ENCODE data around the gene CTIF. TPM values are rescaled to one million over a fixed set of nuclear protein-coding genes. Genes with fewer than 3 reads are reported as not detected.

CTIF gene
- total and polyA plus RNA-seq, 4 donors: 12.2 to 45.7 (median 32.6) TPM

DNA sequence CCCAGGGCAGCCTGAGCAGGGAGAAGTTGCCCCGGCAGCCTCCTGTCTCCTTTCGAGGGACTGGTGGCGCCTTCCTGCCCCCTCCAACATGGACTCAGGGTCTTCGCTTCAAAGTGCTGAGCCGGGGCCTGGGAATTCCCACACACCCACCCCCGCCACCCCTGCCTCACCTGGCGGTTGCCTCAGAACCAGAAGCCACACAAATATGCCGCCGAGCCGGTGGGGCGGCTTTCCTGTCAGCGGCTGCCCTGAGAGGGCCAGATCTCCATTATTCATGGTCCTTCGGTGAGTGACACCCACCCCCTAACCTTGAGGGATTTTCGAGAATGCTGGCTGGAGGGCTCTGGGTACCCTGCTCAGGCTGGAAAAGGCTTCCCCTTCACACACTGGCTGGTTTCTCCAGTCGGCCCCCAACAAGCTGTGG, 340.2 kb downstream of the CTIF start:
- Histone ChIP-seq H3K27me3 (ENCODE audit: control insufficient read depth in 3 of 3, insufficient read depth in 3 of 3, low read length in 2 of 3) (no peaks in the 10 kb centered on the region), H3K9ac (ENCODE audit: insufficient read depth in 1 of 2, low read length in 2 of 2) (no peak overlapping the region), H3K36me3 (ENCODE audit: control insufficient read depth in 4 of 4, insufficient read depth in 4 of 4, low read length in 4 of 4) (no peaks in the 10 kb centered on the region), H3K4me3 (no peak overlapping the region), H3K27ac (ENCODE audit: low read depth in 1 of 2, low read length in 1 of 2) (no peak overlapping the region), H3K4me1 (ENCODE audit: control insufficient read depth in 5 of 5, insufficient read depth in 5 of 5, low read length in 5 of 5) (peaks cover 0 to 15% (median 7%) of the 10 kb centered on the region in 5 donors), H3K9me3 (ENCODE audit: control insufficient read depth in 4 of 4, insufficient read depth in 3 of 4, low read length in 3 of 4) (no peaks in the 10 kb centered on the region)
- TF ChIP-seq CTCF (IDR thresholded peaks at IDR 0.05; ENCODE audit: control extremely low read depth, extremely low read depth): no peak
- 63 to 84% methylated on average over 15 of the region's 15 CpGs for WGBS, 2 donors
- ATAC-seq (ENCODE audit: insufficient read depth, low FRiP score): no peak
- peak; percentile 69 to 87 (median 84) for DNase-seq

DNA sequence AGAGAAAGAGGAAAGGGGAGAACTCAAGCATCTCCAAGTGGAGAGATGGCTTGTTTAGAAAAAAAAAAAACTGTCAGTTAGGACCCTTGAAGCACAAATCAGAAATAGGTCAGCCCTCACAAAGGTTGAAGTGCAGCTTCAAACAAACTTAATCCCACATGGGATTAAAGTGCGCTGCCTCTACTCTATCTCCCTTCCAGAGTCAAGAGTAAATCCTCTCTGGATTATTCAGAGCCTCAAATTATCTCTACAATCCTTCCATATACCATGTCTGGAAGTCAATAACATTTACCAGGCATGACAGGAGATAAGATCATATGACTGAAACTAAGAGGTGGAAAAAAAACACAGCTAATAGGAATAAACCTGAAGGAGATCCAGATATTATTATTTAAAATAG, 342.1 kb downstream of the CTIF start:
- no peak for DNase-seq
- 94 to 96% methylated on average over 1 of the region's 1 CpG for WGBS, 2 donors

GRCh38 chr18:48882379-48882778, 343.5 kb downstream of the CTIF start:
- Histone ChIP-seq H3K27ac (ENCODE audit: low read depth in 1 of 2, low read length in 1 of 2) (no peak overlapping the region), H3K9me3 (ENCODE audit: control insufficient read depth in 4 of 4, insufficient read depth in 3 of 4, low read length in 3 of 4) (no peaks in the 10 kb centered on the region), H3K4me1 (ENCODE audit: control insufficient read depth in 5 of 5, insufficient read depth in 5 of 5, low read length in 5 of 5) (peaks cover 0 to 15% (median 5%) of the 10 kb centered on the region in 5 donors), H3K9ac (ENCODE audit: insufficient read depth in 1 of 2, low read length in 2 of 2) (no peak overlapping the region), H3K36me3 (ENCODE audit: control insufficient read depth in 4 of 4, insufficient read depth in 4 of 4, low read length in 4 of 4) (no peaks in the 10 kb centered on the region), H3K4me3 (no peak overlapping the region), H3K27me3 (ENCODE audit: control insufficient read depth in 3 of 3, insufficient read depth in 3 of 3, low read length in 2 of 3) (no peaks in the 10 kb centered on the region)
- no peak for TF ChIP-seq CTCF (IDR thresholded peaks at IDR 0.05; ENCODE audit: control extremely low read depth, extremely low read depth)
- DNase-seq: no peak
- ATAC-seq (ENCODE audit: insufficient read depth, low FRiP score): no peak
- 94 to 99% methylated on average over 4 of the region's 4 CpGs for WGBS, 2 donors

More for the DNA sequence above, 342.1 kb downstream of the CTIF start:
- no peak for ATAC-seq (ENCODE audit: insufficient read depth, low FRiP score)
- H3K4me1 ChIP-seq (ENCODE audit: control insufficient read depth in 5 of 5, insufficient read depth in 5 of 5, low read length in 5 of 5): peaks cover 0 to 15% (median 7%) of the 10 kb centered on the region in 5 donors
- H3K9ac ChIP-seq (ENCODE audit: insufficient read depth in 1 of 2, low read length in 2 of 2): no peak overlapping the region
- no peaks in the 10 kb centered on the region for H3K36me3 ChIP-seq (ENCODE audit: control insufficient read depth in 4 of 4, insufficient read depth in 4 of 4, low read length in 4 of 4)
- H3K9me3 ChIP-seq (ENCODE audit: control insufficient read depth in 4 of 4, insufficient read depth in 3 of 4, low read length in 3 of 4): no peaks in the 10 kb centered on the region
- TF ChIP-seq CTCF (IDR thresholded peaks at IDR 0.05; ENCODE audit: control extremely low read depth, extremely low read depth): no peak
- no peak overlapping the region for H3K27ac ChIP-seq (ENCODE audit: low read depth in 1 of 2, low read length in 1 of 2)
- no peak overlapping the region for H3K4me3 ChIP-seq
- no peaks in the 10 kb centered on the region for H3K27me3 ChIP-seq (ENCODE audit: control insufficient read depth in 3 of 3, insufficient read depth in 3 of 3, low read length in 2 of 3)

DNA sequence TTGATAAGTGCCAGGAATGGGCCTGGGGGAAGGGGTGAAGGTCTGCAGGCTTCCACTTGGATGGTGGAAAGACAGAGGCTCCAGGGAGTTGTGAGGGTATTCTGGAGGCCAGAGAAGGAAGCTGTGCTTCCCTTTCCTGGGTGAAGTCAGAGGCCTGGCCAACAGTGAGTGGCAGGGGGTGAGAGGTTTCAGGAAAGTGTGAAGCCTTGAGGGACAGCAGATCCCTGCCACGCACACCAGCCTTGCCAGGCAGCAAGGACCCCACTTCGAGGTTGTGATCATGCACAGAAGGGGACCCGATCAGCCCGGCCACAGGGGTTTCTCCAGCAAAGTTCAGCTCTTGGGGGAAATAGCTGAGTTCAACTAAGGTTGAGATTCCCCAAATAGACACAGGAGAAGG, 345.5 kb downstream of the CTIF start:
- Histone ChIP-seq H3K4me1 (ENCODE audit: control insufficient read depth in 5 of 5, insufficient read depth in 5 of 5, low read length in 5 of 5) (peaks cover 0 to 22% (median 11%) of the 10 kb centered on the region in 5 donors), H3K36me3 (ENCODE audit: control insufficient read depth in 4 of 4, insufficient read depth in 4 of 4, low read length in 4 of 4) (no peaks in the 10 kb centered on the region), H3K9ac (ENCODE audit: insufficient read depth in 1 of 2, low read length in 2 of 2) (no peak overlapping the region), H3K4me3 (no peak overlapping the region), H3K27me3 (ENCODE audit: control insufficient read depth in 3 of 3, insufficient read depth in 3 of 3, low read length in 2 of 3) (no peaks in the 10 kb centered on the region), H3K9me3 (ENCODE audit: control insufficient read depth in 4 of 4, insufficient read depth in 3 of 4, low read length in 3 of 4) (no peaks in the 10 kb centered on the region), H3K27ac (ENCODE audit: low read depth in 1 of 2, low read length in 1 of 2) (no peak overlapping the region)
- ATAC-seq (ENCODE audit: insufficient read depth, low FRiP score) (no peak), DNase-seq (no peak)
- no peak for TF ChIP-seq CTCF (IDR thresholded peaks at IDR 0.05; ENCODE audit: control extremely low read depth, extremely low read depth)
- WGBS, 2 donors: 90% methylated on average over 4 of the region's 4 CpGs
